HG02642 (cell line): ENCODE measurements around the gene LINGO1.

ENCODE experiments used
- ATAC-seq: cut with Tn5 transposase; IDR thresholded peaks from one replicate; pipeline ENCODE4 v1.9.1; 2021; ENCODE audit warnings: mild to moderate bottlenecking; ENCODE audit not compliant: unreplicated experiment, poor library complexity

Gene LINGO1

DNA sequence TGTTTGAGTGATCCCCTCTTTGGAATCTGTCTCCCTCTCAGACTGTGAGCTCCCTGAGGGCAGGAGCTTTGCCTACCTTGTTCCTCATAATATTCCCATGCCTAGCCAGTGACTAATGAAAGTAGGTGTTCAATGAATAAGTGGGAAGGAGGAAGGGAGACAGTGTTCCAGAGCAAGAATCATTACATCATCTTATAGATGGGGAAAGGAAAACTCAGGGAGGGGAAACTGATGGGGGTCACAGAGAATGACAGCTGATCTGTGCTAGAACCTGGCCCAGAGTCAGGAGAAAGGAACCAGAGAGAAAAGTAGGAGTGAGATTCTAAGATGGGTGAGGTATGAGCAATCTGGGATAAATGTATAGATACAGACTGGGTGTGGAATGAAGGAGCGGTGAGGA lies 29.9 kb downstream of the LINGO1 start:
- no peak for ATAC-seq

DNA sequence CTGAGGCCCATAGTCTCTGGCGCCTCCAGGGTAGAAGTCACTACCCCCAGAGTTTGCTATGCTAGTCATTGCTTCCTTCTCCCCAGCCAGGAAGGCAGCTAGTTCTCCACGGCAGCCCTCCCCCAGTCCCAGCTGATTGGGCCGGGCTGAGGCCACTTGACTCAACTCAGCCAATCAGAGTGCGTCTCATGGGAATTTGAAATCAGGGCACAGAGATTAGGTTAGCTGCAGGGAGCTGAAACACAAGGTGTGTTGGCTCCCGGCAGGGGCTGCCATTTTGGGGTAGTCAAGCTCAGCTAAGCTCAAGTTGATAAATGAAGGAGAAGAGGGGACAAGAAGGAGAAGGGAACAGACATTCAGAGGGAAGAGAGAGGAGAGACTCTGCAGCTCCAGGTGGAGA lies 32.8 kb downstream of the LINGO1 start:
- ATAC-seq = no peak

DNA sequence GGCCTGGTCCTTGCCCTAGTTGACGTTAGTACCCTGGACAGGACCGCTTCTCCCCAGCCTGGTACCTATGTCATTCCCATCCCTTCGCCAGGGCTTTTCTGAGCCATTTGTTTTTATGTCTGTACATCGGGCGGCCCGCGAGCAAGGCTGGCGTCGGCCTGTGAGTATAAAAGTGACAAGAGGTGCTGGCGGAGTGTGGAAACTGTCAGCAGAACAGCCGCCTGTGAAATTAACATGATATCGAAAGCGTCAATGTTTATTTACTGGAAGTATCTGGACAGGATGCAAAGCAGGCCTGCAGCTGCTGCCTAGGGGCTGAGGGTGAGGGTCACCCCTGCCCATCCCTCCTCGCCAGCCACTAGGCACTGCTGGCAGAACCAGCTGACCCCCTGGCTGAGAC lies 33.4 kb downstream of the LINGO1 start:
- no peak for ATAC-seq

DNA sequence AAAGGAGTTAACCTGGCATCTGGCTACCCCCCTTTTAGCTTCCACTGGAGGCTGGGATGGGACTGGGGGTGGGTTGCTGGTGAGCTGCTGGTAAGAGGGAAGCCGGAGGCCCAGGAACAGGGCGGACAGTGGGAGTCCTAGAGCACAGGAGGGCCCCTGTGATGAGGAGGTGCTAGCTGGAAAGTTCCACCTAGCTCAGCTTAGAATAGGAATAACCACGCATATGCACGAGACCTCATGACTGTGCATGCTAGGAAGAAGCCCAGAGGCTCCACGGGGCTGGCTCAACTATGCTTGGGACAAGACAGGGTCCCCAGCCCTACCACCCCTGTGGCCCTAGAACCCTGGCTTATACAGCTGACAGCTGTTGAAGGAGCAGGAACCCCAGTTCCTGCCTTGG lies 34.1 kb downstream of the LINGO1 start:
- ATAC-seq = no peak

DNA sequence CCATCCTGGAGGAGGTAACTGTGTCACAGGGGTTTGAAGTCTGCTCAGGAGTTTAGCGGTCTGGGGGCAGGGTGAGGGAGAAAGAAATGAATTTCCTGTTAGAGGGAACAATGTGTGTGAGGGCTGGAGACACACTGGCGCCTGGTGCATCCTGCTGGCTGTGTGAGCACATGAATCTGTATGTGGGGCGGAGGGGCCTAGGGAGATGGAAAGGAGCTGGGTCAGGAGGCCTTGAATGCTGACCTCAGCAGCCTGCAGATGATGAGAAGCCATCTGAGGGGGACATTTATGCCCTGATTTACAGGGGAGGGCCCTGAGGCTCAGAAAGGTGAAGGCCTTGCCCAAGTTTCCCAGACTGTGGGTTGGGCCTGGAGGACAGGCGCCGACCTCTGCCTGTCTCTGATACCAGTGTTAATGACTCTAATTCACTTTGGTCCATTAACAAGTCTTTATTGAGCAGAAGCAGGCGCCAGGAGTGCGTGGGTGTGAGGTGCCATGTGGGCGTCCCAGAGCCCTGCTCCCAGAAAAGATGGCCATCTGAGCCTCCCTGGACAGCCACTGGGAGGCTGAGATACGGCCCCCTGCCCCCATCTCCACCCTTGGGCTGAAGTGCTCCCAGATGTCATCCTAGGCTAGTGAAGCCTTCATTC lies 34.8 kb downstream of the LINGO1 start:
- ATAC-seq = no peak

DNA sequence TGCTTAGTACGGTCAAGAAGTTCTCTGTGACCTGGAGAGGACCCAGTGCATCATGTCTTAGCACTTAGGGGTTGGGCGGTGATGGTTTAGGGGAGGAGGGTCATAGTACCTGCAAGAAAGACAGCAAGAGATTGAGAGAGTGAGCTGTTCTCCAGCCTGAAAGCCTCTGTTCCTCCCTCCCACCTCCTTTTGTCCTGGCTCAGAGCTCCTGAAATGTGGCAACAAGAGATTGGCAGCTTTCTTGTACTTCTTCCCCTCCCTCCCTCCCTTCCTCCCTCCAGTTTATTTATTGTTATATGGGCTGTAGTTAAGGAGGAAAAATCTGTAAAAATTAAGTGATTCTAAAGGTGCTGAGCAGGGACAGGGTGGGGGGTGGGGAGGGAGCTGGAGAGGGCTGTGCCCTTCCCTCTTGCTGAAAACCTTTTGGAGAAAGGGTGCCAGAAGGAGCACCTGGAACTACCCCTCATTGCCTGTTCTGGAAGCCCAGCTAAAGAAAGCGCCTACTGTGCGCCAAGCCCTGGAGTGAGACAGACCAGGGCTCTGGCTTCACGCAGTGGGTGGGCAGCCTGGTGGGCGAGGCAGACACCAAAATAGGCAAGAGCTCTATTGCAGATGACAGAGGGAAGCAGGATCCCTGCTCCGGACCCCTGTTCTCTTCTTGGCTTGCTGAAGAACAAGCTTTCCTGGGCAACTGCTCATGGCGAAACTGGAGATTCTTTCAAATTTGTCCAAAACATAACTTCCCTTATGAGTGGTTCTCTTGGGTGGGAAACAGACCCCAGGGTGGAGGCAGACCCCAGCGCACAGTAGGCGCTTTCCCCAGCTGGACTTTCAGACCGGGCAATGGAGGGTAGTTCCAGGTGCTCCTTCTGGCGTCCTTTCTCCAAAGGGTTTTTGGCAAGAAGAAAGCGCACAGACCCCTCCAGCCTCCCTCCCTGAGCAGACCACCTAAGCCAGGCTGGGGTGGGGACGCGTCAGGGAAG lies 35.6 kb downstream of the LINGO1 start:
- ATAC-seq = no peak

DNA sequence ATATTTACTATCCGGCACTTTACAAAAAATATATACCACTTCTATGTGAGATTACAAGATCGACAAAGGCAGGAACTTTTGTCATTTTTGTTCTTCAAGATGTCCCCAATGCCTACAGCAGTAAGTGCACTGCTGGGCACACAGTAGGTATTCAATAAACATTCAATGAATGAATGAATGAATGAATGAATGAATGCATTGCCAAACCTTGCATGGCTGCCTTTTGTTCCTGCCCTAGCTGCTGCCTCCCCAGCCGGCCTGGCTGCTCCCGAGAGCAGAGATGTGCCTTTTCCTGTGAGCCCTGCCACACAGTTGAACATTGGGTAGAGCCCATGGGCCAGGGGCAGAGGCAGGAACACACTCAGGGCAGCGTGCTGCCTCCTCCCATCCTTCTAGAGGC lies 37.5 kb downstream of the LINGO1 start:
- ATAC-seq = no peak

DNA sequence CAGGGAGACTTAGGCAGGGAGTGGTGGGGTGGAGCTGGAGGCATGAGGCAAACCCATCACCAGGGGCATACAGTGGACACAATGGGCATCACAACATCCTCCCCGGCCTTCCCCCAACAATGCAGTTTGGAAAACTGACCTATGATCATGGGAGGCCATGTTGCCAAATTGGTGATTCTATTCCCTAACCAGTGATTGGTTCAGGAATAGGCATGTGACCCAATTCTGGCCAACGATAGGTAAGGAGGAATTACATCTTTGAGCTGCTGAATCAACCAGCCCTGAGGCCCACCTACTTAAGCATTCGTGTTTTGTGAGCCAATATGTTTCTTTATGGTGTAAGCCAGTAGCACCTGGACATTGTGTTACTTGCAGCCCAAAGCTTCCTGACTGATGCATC lies 40.0 kb downstream of the LINGO1 start:
- no peak for ATAC-seq

DNA sequence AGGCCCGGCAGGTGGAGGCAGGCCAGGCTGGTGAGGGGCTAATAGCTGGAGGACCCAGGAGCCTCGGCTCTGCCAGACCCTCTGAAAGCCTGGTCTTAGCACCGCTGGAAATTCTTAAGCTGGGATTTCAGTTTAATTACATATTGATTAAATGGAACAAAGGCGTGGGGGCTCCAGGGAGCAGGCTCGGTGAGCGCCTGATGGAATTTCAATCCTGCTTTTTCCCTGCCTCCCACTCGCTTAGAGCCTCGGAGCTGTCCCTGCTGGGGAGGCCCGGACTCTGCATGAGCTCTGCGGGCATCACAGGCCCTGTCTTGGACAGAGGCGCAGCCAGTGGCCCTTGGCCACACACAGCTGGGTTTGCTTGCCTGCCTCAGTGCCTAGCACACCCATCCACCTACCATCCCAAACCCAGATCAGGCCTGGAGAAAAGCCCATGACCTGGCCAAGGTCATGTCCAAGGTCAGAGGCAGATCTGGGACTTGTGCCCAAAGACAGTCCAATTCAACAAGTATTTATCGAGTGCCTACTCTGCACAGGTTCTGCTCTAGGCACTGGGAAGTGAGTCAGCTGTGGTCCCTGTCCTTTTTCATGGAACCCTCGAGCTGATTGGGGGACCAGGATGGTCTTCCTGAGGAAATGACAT lies 40.6 kb downstream of the LINGO1 start:
- ATAC-seq = no peak

DNA sequence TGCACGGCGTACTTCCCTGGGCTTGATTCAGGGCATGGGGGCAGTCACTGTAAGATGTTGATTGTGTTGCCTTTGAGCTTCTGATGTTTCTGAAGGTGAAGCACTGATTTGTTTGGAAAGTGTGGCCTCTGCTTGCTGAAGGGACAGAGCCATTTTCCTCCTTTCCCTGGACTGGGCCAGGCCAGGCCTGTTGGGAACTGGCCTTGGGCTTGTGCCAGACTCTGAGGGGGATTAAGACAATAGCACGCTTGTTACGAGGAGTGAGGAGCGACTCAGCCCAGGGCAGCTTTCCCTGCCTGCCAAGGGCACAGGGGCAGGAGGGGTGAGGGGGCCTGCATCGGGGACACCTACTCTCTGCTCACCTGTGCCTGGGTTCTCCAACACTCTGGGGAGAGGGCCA lies 42.9 kb downstream of the LINGO1 start:
- ATAC-seq = no peak

DNA sequence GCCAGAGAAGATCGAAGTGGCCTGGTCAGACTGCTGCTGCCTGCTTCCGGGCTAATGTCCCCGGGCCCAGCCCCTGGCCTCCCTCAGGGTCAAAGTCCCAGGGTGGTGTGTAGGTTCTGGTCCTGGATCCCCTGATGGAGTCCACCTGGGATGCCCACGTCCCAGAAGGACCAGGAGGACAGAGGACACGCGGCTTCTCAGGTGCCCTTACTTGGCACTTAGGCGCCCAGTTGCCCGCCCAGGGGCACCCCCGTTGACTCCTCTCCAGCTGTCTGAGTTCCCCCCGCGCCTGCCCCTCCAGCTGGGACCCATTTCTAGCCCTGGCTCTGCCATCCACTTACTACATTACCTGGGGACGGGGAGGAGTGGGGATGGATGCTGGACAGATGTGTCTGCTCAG lies 44.6 kb downstream of the LINGO1 start:
- no peak for ATAC-seq

DNA sequence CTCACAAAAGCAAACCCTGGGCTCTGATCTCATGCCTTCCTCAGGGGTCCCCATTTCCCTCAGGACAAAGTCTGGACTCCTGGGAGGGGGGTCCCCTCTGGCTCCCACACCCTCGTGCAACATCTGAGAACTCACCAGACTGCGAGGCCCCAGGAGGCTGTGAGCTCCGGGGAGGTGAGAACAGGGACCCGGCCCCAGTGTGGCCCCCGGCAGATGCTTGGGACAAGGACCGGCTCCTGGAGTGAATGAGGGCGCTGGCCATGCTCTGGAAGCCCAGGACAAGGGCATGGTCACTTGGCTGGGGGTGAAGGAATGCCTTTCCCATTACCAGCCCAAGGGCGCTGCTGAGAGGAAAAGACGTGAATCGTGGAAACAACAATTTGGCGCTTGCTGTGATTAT lies 48.0 kb downstream of the LINGO1 start:
- no peak for ATAC-seq

DNA sequence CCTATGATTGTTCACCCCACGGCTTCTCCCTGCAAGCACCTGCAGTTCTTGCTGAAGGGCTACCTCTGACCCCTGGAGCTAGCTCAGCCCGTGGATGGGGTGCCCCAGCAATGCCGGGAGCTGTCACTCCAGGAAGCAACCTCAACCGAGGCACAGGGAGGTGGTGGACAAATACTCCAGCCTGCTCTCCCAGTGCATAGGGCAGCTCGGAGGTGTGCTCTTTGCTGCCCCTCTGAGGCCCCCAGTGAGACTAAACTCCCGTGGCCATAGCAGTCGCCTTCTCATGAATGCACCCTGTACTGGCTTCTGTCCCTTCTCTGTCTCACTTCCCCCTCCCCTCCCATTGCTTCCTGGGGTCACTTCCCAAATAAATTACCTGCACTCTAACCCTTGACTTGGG lies 48.5 kb downstream of the LINGO1 start:
- ATAC-seq = no peak

DNA sequence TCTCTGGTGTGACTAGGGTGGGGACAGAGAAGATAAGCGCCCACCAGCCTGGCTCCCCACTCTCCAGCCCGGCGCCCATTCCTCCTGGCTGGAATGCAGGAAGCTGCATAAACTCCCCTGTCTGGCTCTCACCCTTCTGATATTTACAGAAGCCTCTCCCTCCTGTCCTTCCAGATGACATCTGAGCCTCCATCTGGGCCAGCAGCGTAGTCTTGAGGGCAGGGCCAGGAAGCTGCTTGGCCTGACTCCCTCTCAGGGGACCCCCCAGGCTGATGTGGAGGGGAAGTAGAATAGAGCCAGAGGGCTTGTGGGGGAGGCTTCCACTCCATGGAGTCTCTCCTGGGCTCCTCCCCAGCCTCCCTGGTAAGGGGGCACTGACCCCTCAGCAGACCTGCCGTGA lies 49.9 kb downstream of the LINGO1 start:
- no peak for ATAC-seq

DNA sequence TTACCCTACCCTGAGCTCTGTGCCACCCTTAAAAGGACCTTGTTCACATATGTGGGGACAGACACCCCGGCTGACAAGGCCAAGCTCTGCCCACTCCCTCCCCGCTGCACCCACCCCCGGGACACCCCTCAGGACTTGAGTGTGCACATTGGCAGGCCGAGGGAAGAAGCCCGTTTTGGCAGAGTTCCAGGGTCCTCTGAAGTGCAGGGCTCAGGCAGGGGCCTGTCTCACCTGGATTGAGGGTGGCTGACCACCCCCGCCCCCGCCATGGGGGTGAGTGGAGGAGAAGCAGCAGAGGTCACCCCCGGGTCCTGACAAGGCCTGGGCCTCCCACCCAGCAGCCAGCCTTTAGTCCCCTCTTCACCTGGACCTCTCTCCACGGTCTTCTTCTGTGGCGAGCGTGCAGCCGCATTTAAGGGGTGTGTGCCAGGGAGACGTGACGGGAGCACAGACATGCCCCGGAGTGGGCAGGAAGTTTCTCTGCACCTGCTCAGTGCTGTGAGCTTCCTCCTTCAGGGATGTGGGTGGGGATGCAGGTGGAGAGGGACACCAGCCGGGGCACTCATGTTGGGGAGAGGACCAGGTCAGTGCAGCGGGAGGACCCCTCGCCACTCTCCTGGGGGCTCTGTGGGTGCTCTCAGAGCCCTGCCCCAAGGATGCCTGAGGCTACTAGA lies 50.7 kb downstream of the LINGO1 start:
- no peak for ATAC-seq

DNA sequence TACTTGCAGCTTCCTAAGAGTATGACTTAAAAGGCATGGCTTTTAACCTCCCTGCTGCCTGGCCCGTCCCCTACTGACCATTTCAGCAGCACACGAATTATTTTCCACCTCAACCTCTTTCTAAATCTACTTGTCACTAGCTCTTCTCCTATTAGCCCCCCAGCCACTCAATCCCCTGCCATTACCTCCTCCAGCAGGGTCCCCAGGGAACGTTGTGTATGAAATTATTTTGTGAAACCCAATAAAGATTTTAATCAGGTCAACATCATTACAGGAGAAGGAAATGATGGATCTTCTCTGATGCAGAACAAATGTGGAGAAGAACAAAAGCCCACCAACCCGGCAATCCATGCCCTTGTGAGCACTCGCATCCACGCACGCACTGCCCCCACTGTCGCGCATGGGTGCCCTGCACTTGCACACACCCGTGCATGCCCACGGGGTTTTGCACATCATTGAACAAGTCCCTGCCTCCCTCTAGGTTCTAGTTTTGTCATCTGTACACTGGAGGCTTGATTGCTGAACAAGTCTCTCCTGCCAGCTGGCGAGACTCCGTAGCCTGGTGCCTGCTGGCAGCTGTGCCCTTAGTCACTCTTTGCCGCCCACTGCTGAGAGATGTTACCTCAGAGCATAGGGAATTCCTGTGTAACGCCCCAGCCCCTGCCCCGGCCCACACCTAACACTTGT lies 51.6 kb downstream of the LINGO1 start:
- ATAC-seq = no peak

DNA sequence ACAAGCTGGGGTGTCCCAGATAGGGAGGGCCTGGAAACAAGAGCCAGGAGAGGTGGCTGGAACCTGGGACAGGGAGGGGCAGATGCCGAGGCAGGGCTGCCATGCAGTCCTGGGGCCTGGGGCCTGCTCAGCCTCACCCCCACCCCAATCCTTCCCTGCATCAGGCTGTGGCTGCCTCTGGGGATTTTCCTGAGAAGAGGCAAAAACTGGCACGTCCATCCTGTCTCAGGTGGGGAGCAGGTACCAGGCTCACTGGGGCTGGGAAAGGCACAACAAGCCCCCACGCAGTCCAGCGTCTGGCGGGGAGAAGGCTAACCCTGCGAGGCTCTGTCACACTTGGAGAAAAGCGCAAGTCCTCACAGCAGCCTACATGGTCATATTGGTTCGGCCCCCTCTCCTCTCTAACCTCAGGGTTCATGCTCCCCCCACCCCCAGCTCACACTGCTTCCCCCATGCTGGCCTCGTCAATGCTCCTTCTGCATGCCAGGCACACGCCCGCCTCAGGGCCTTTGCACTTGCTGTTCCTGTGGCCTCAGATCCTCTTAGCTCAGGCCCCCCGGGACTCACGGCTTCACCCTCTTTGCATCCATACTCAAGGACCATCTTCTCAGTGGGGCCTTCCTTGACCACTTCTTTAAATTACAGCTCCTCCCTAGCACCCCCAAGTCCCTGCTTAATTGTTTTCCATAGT lies 53.1 kb downstream of the LINGO1 start:
- no peak for ATAC-seq

DNA sequence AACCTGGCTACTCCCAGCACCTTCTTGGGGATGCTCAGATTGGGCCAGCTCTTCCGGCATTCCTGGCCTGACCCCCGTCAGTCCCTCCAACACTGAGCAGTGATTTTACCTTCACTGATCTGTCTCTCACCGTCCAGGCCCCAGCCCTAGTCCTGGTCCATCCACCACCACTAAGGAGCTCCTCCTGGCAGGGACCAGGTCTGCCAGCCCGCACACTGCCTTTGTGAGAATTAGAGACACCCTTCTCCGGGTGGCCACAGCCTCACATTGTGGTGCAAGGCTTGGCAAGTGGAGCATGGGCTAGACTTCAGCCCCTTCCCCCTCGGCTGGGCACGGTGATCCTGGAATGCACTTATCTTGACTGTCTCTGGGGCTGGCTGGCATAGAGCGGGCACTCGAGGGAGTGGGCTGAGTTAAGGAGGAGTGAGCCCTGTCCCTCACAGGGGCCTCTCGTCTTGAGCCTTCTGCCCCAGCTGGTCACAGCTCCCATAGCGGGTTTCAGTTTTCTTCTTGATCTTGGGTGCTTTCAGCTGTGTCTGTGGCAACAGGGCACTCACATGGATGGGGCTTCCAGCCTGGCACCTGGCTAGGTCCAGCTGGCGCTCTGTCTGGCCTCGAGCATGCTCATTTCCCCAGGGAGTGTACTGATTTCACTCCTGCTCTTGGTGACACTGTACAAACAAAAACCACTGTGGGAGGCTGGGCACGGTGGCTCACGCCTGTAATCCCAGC lies 53.9 kb downstream of the LINGO1 start:
- ATAC-seq = no peak

DNA sequence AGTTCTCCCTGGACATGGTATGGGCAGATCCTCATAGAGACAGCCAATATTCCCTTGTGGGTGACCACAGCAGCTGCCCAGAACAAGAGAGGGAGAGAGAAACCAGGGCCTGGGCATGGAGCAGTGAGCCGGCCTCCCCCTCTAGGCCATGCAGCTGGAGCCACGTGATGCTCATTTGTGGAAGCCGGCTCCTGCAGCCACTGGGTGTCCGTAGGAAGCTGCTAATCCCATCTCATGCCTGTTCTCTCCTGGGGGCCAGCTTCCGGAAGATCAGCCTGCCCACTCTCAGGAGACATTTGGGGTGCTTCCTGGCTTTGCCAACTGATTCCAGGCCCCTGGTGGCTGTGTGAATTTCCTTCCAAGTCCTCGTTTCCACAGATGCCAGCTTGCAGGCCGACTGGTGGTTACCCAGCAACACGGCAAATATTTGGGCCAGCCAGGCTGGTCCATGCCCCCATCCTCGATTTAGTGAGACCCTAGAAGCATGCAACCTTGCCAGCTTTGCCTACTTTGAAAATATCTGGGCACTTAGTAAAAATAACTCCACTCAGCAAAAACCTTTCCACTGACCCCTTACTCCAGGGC lies 55.3 kb downstream of the LINGO1 start:
- no peak for ATAC-seq
